GM18520 (cell line): Measurements from ENCODE around the gene UTP11.

Experiments
- ATAC-seq: cut with Tn5 transposase; IDR thresholded peaks from one replicate; pipeline ENCODE4 v1.9.1; 2021; ENCODE audit not compliant: unreplicated experiment

The UTP11 gene

GRCh38 chr1:38045401-38046332 is 33.1 kb downstream of the UTP11 start:
- ATAC-seq, result no peak

- ATAC-seq, result peak; percentile 44
These were observed 33.9 kb downstream of the UTP11 start, which contains the start of gene POU3F1 for GRCh38 chr1:38046333-38046883. POU3F1 (minus strand) TSS chr1:38046793; CDS start chr1:38046743, 50 bp downstream.

- ATAC-seq, result peak; percentile 7
These were observed 34.5 kb downstream of the UTP11 start for GRCh38 chr1:38046884-38047602.

GRCh38 chr1:38047603-38048141 is 35.1 kb downstream of the UTP11 start:
- ATAC-seq, result no peak

GRCh38 chr1:38050397-38051078 is 38.0 kb downstream of the UTP11 start:
- no peak for ATAC-seq

GRCh38 chr1:38051079-38051543 is 38.6 kb downstream of the UTP11 start:
- no peak for ATAC-seq

- no peak for ATAC-seq
These were observed 40.3 kb downstream of the UTP11 start for GRCh38 chr1:38052750-38053415.

GRCh38 chr1:38053416-38054091 is 41.0 kb downstream of the UTP11 start:
- no peak for ATAC-seq

- no peak for ATAC-seq
These were observed 42.9 kb downstream of the UTP11 start for GRCh38 chr1:38055398-38055797.

- ATAC-seq, result no peak
These were observed 43.4 kb downstream of the UTP11 start for GRCh38 chr1:38055965-38056364.

- no peak for ATAC-seq
These were observed 47.2 kb downstream of the UTP11 start for GRCh38 chr1:38059635-38060250.

- no peak for ATAC-seq
These were observed 48.0 kb downstream of the UTP11 start for GRCh38 chr1:38060498-38060897.

- ATAC-seq, result no peak
These were observed 48.8 kb downstream of the UTP11 start for GRCh38 chr1:38061290-38061689.

GRCh38 chr1:38061883-38062328 is 49.4 kb downstream of the UTP11 start:
- no peak for ATAC-seq

- ATAC-seq, result no peak
These were observed 50.1 kb downstream of the UTP11 start for GRCh38 chr1:38062361-38063288.

GRCh38 chr1:38063616-38064015 is 51.1 kb downstream of the UTP11 start:
- ATAC-seq, result no peak

- no peak for ATAC-seq
These were observed 51.8 kb downstream of the UTP11 start for GRCh38 chr1:38064197-38064903.
